ENCODE measurements around the gene TPM1. TPM values are rescaled to one million over a fixed set of nuclear protein-coding genes. Genes with fewer than 3 reads are reported as not detected.
A peak's percentile ranks its signal among the peaks of the same experiment; 100 is the strongest.

TPM1 gene
- total RNA-seq, 4 donors from 2014 or later: 5,599 to 7,718 (median 6,496) TPM

- no peak overlapping the region for H3K4me3 ChIP-seq
- H3K36me3 ChIP-seq: no peaks in the 10 kb centered on the region
- intact Hi-C loops (cut with DNase I): no loop called here
- peak overlapping the region in 1 of 4 donors; percentile 11 for H3K27ac ChIP-seq (replicated peaks in 1 of 4)
- no peak for TF ChIP-seq EP300 (IDR thresholded peaks at IDR 0.05)
- TF ChIP-seq POLR2AphosphoS5 (IDR thresholded peaks at IDR 0.05): no peak
- no peak for TF ChIP-seq POLR2A (IDR thresholded peaks at IDR 0.05; ENCODE audit: low read depth)
- no peak for TF ChIP-seq CTCF (IDR thresholded peaks at IDR 0.05)
- H3K4me1 ChIP-seq: peaks cover 15 to 35% (median 26%) of the 10 kb centered on the region in 4 donors
- WGBS: 89% methylated on average over 4 of the region's 4 CpGs
- H3K9me3 ChIP-seq: no peaks in the 10 kb centered on the region
- DNase-seq (ENCODE audit: extremely low spot score): no peak
- H3K27me3 ChIP-seq: no peaks in the 10 kb centered on the region
Observed at GRCh38 chr15:63014578-63014977, 28.0 kb upstream of the TPM1 start.

GRCh38 chr15:63015618-63016017 is 26.9 kb upstream of the TPM1 start:
- Histone ChIP-seq H3K9me3 (no peaks in the 10 kb centered on the region), H3K4me1 (peaks cover 18 to 43% (median 32%) of the 10 kb centered on the region in 4 donors), H3K27me3 (no peaks in the 10 kb centered on the region), H3K27ac (replicated peaks in 1 of 4) (peak overlapping the region in 3 of 4 donors; percentile 2 to 33 (median 10)), H3K36me3 (no peaks in the 10 kb centered on the region), H3K4me3 (no peak overlapping the region)
- WGBS: 12% methylated on average over 1 of the region's 1 CpG
- no peak for DNase-seq (ENCODE audit: extremely low spot score)
- no peak for TF ChIP-seq EP300 (IDR thresholded peaks at IDR 0.05)
- TF ChIP-seq POLR2AphosphoS5 (IDR thresholded peaks at IDR 0.05): peak in 1 of 2 donors; percentile 28
- no peak for TF ChIP-seq POLR2A (IDR thresholded peaks at IDR 0.05; ENCODE audit: low read depth)
- intact Hi-C loops (cut with DNase I): no loop called here

GRCh38 chr15:63016234-63016633 is 26.3 kb upstream of the TPM1 start:
- intact Hi-C loops (cut with DNase I): no loop called here
- H3K4me1 ChIP-seq: peaks cover 18 to 43% (median 32%) of the 10 kb centered on the region in 4 donors
- no peaks in the 10 kb centered on the region for H3K27me3 ChIP-seq
- peak overlapping the region in 2 of 4 donors; percentile 10 to 33 for H3K27ac ChIP-seq (replicated peaks in 1 of 4)
- TF ChIP-seq POLR2A (IDR thresholded peaks at IDR 0.05; ENCODE audit: low read depth) (no peak), POLR2AphosphoS5 (IDR thresholded peaks at IDR 0.05) (no peak), CTCF (IDR thresholded peaks at IDR 0.05) (no peak), EP300 (IDR thresholded peaks at IDR 0.05) (no peak)
- WGBS: 96% methylated on average over 2 of the region's 2 CpGs
- no peaks in the 10 kb centered on the region for H3K9me3 ChIP-seq
- no peaks in the 10 kb centered on the region for H3K36me3 ChIP-seq
- DNase-seq (ENCODE audit: extremely low spot score): no peak
- H3K4me3 ChIP-seq: no peak overlapping the region

GRCh38 chr15:63018639-63019038 is 23.9 kb upstream of the TPM1 start:
- DNase-seq (ENCODE audit: extremely low spot score): no peak
- no peaks in the 10 kb centered on the region for H3K36me3 ChIP-seq
- intact Hi-C loops (cut with DNase I): no loop called here
- WGBS: 71% methylated on average over 1 of the region's 1 CpG
- H3K27me3 ChIP-seq: no peaks in the 10 kb centered on the region
- H3K9me3 ChIP-seq: no peaks in the 10 kb centered on the region
- H3K27ac ChIP-seq (replicated peaks in 1 of 4): no peak overlapping the region
- peaks cover 18 to 43% (median 31%) of the 10 kb centered on the region in 4 donors for H3K4me1 ChIP-seq
- H3K4me3 ChIP-seq: no peak overlapping the region
- no peak for TF ChIP-seq POLR2AphosphoS5 (IDR thresholded peaks at IDR 0.05)
- TF ChIP-seq POLR2A (IDR thresholded peaks at IDR 0.05; ENCODE audit: low read depth): no peak
- TF ChIP-seq CTCF (IDR thresholded peaks at IDR 0.05): no peak
- no peak for TF ChIP-seq EP300 (IDR thresholded peaks at IDR 0.05)

- 50% methylated on average over 8 of the region's 9 CpGs for WGBS
- Histone ChIP-seq H3K4me1 (peaks cover 17 to 41% (median 28%) of the 10 kb centered on the region in 4 donors), H3K27ac (replicated peaks in 1 of 4) (no peak overlapping the region), H3K27me3 (no peaks in the 10 kb centered on the region), H3K36me3 (no peaks in the 10 kb centered on the region), H3K4me3 (no peak overlapping the region), H3K9me3 (no peaks in the 10 kb centered on the region)
- TF ChIP-seq EP300 (IDR thresholded peaks at IDR 0.05) (no peak), POLR2A (IDR thresholded peaks at IDR 0.05; ENCODE audit: low read depth) (no peak), POLR2AphosphoS5 (IDR thresholded peaks at IDR 0.05) (no peak), CTCF (IDR thresholded peaks at IDR 0.05) (no peak)
- intact Hi-C loops (cut with DNase I): no loop called here
- no peak for DNase-seq (ENCODE audit: extremely low spot score)
Observed at GRCh38 chr15:63019511-63020109, 22.9 kb upstream of the TPM1 start.
